Adrenal gland (tissue), 12 donors: ENCODE measurements around the gene CRP. TPM values are rescaled to one million over a fixed set of nuclear protein-coding genes. Genes with fewer than 3 reads are reported as not detected.

ENCODE experiments used
- DNase-seq, 7 donors: peaks; one replicate each; pipeline ENCODE4 v3.0.0-alpha.2; 2019 to 2020
- H3K27ac ChIP-seq, 5 donors: fragments of 200-600 bp; sonication (generic) in 4 of 5; 1 replicate in 3 of 5; 2 replicates in 2 of 5; pipeline versions ENCODE4 v1.5.1 to v1.8.0; 2016 to 2020; ENCODE audit warnings: mild to moderate bottlenecking in 1 of 5
- H3K27me3 ChIP-seq: fragments of 200-600 bp; 2 replicates; pipeline ENCODE4 v1.8.0; 2021
- H3K36me3 ChIP-seq, 2 donors: fragments of 200-600 bp; replicated peaks in 1 of 2; 1 replicate in 1 of 2; 2 replicates in 1 of 2; pipeline versions ENCODE4 v1.5.1 to v1.8.0; 2018 to 2022
- H3K4me1 ChIP-seq, 2 donors: fragments of 200-600 bp; replicated peaks in 1 of 2; 1 replicate in 1 of 2; 2 replicates in 1 of 2; pipeline versions ENCODE4 v1.5.1 to v1.8.0; 2018 to 2021
- H3K4me3 ChIP-seq, 4 donors: fragments of 200-600 bp; sonication (generic) in 3 of 4; one replicate each; pipeline ENCODE4 v1.5.1; 2016 to 2018
- H3K9me3 ChIP-seq, 3 donors: fragments of 200-600 bp; sonication (generic) in 1 of 3; replicated peaks in 1 of 3; 1 replicate in 2 of 3; 2 replicates in 1 of 3; pipeline versions ENCODE4 v1.5.1 to v1.8.0; 2016 to 2021
- POLR2A ChIP-seq, 2 donors: fragments of 450-650 bp; IDR thresholded peaks; one replicate each; pipeline ENCODE4 v1.6.1; 2017; ENCODE audit warnings: antibody characterized with exemption in 2 of 2, mild to moderate bottlenecking in 2 of 2, moderate library complexity in 1 of 2
- WGBS, 4 donors: extraction: QIAGEN DNeasy Blood & Tissue Kit in 2 of 4; methylation state at CpG; one replicate each; pipeline versions ENCODE4 v1.1.5 to v1.1.7; 2013 to 2017; 5-methylcytosine and 5-hydroxymethylcytosine counted together
- intact Hi-C, 2 donors: fragments of 100-400 bp; cut with DNase I; formaldehyde crosslinking; loops; one replicate each; pipeline versions ENCODE4 v1.14.1 to v1.15.0; 2022 to 2023
- polyA plus RNA-seq, 3 donors: library from polyadenylated mRNA; stranded (reverse); fragments of 200-250 nt in 2 of 3; fragments of 350-450 nt in 1 of 3; fragmentation: Illumina TruSeq in 1 of 3; extraction: RNeasy Lipid Tissue Mini Kit (QIAGEN cat#74804) in 1 of 3; gene quantifications; one replicate each; pipeline ENCODE4 v1.2.3, GENCODE V29; 2013 to 2014
- total RNA-seq, 9 donors: library from RNA; depleted of rRNA in 4 of 9; stranded (reverse); fragments of >200 nt in 4 of 9; fragments of 120-200 nt in 1 of 9; fragmentation: NEBNext Ultra II Directional in 1 of 9; extraction: Animal tissue kit (Norgen Biotek cat#: 25700) in 1 of 9; gene quantifications; one replicate each; pipeline versions ENCODE4 v1.1.0 to v1.2.4, GENCODE V29; 2013 to 2023
- TF ChIP-seq, protein P1 (sequence below), 6 experiments: fragments of 450-650 bp in 4 of 6; fragments of 200-600 bp in 2 of 6; sonication (generic) in 1 of 6; IDR thresholded peaks; 1 replicate in 5 of 6; 2 replicates in 1 of 6; pipeline versions ENCODE4 v1.5.1 to v1.8.0; 2016 to 2021; ENCODE audit warnings: antibody characterized with exemption in 6 of 6, mild to moderate bottlenecking in 2 of 6, moderate library complexity in 1 of 6
- donor health status: healthy with polysubstance abuse.
- donor health status: Bipolar disorder and iron deficiency.
- donor health status: DM: yes; HTN: yes; CAD: no.
- donor health status: DM: no; HTN: no; CAD: no.
- donor health status: DM: no; HTN: no; CAD: no.
- donor health status: DM: yes; HTN: yes; CAD: no.

CRP gene
- total and polyA plus RNA-seq, 12 donors: 0.34 to 6.0 (median 0.64) TPM; not detected in 5

DNA sequence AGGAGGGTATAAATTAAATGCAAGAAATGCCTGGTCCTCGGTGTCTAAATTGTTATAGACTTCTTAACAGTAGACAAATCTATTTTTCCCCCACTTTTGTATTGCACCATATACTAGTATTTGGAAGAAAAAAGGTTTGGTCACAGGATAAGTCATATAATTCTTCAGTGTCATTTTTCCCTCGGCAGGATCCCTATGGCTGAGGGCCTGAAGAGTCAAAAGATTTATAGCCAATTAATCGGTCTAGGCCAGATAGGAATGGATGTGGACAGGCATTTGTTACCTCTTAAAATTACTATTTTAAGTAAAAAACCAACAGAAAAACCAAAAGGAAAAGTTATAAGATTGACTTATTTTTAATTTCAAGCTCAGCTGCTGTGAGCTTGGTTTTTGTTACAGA is 45.6 kb downstream of the CRP start:
- Histone ChIP-seq H3K27me3 (no peaks in the 10 kb centered on the region), H3K4me3 (no peak overlapping the region), H3K4me1 (no peaks in the 10 kb centered on the region), H3K27ac (no peak overlapping the region), H3K9me3 (no peaks in the 10 kb centered on the region), H3K36me3 (no peaks in the 10 kb centered on the region)
- intact Hi-C loops: no loop called here
- WGBS, 4 donors: 43 to 52% (median 46%) methylated on average over 3 of the region's 3 CpGs
- TF ChIP-seq POLR2A (IDR thresholded peaks at IDR 0.05): no peak
- TF ChIP-seq, protein P1, sequence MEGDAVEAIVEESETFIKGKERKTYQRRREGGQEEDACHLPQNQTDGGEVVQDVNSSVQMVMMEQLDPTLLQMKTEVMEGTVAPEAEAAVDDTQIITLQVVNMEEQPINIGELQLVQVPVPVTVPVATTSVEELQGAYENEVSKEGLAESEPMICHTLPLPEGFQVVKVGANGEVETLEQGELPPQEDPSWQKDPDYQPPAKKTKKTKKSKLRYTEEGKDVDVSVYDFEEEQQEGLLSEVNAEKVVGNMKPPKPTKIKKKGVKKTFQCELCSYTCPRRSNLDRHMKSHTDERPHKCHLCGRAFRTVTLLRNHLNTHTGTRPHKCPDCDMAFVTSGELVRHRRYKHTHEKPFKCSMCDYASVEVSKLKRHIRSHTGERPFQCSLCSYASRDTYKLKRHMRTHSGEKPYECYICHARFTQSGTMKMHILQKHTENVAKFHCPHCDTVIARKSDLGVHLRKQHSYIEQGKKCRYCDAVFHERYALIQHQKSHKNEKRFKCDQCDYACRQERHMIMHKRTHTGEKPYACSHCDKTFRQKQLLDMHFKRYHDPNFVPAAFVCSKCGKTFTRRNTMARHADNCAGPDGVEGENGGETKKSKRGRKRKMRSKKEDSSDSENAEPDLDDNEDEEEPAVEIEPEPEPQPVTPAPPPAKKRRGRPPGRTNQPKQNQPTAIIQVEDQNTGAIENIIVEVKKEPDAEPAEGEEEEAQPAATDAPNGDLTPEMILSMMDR (IDR thresholded peaks at IDR 0.05): no peak
- DNase-seq: no peak

DNA sequence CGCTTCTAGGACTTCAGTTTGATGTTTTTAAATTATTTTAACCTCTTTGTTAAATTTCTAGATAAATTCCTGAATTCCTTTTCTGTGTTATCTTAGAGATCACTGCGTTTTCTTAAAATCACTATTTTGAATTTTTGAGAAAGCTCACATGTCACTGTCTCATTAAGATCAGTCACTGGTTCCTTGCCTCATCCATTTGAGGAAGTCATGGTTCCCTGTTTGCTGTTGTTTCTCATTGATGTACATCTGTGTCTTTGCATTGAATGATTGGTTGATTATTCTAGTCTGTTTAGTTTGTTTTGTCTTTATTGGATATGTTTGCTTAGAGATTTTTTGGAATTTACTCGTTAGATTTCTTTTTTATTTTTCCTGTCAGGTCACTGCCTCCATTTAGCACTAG is 50.1 kb downstream of the CRP start:
- H3K9me3 ChIP-seq: no peaks in the 10 kb centered on the region
- no peaks in the 10 kb centered on the region for H3K4me1 ChIP-seq
- no peaks in the 10 kb centered on the region for H3K36me3 ChIP-seq
- H3K27ac ChIP-seq: no peak overlapping the region
- TF ChIP-seq, protein P1 (IDR thresholded peaks at IDR 0.05): no peak
- no peak for TF ChIP-seq POLR2A (IDR thresholded peaks at IDR 0.05)
- intact Hi-C loops: no loop called here
- H3K27me3 ChIP-seq: no peaks in the 10 kb centered on the region
- H3K4me3 ChIP-seq: no peak overlapping the region
- WGBS, 4 donors: 69 to 82% (median 80%) methylated on average over 3 of the region's 3 CpGs
- DNase-seq: no peak

DNA sequence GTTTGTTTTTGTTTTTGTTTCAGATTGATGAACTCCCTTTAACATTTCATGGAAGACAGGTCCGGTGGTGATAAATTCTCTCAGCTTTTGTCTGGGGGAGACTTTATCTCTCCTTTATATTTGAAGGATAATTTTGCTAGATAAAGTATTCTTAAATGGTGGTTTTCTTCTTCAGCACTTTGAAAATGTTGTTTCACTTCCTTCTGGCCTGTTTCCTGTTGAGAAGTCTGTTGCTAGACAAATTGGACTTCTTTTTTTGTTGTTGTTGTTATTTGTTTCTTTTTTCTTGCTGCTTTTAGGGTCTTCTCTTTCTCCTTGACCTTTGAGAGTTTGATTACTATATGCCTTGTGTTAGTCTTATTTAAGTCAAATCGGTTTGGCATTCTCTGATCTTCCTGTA is 50.8 kb downstream of the CRP start:
- H3K4me3 ChIP-seq: no peak overlapping the region
- H3K9me3 ChIP-seq: no peaks in the 10 kb centered on the region
- DNase-seq: no peak
- WGBS, 4 donors: 68 to 75% (median 70%) methylated on average over 2 of the region's 2 CpGs
- H3K27ac ChIP-seq: no peak overlapping the region
- no peaks in the 10 kb centered on the region for H3K4me1 ChIP-seq
- no peaks in the 10 kb centered on the region for H3K27me3 ChIP-seq
- no peaks in the 10 kb centered on the region for H3K36me3 ChIP-seq
- no peak for TF ChIP-seq POLR2A (IDR thresholded peaks at IDR 0.05)
- TF ChIP-seq, protein P1 (IDR thresholded peaks at IDR 0.05): no peak
- intact Hi-C loops: no loop called here

Other genes with a start within 250 kb of the CRP start
- not detected for gene OR10J5, start 178.6 kb downstream of the CRP start, total RNA-seq
- not detected for gene OR10J5, start 178.6 kb downstream of the CRP start, polyA plus RNA-seq
- gene APCS, start 126.8 kb downstream of the CRP start, total RNA-seq: under 1 TPM in 2 of 9 donors, not detected in 7; 0.27 to 0.79 TPM
- gene APCS, start 126.8 kb downstream of the CRP start, polyA plus RNA-seq: under 1 TPM in 1 of 3 donors, not detected in 2; 0.92 TPM
- gene DUSP23, start 66.4 kb upstream of the CRP start, total RNA-seq: 100 to 1,000 TPM in 6 of 9 donors, 10 to 100 TPM in 3; 52.5 to 260 (median 121) TPM
- gene DUSP23, start 66.4 kb upstream of the CRP start, polyA plus RNA-seq: 100 to 1,000 TPM in 1 of 3 donors, 10 to 100 TPM in 2; 28.3 to 217 (median 75.8) TPM
- gene FCRL6, start 87.8 kb upstream of the CRP start, total RNA-seq: 1 to 10 TPM in 3 of 9 donors, under 1 TPM in 3, not detected in 3; 0.11 to 2.2 (median 0.78) TPM
- under 1 TPM; 0.24 to 0.37 (median 0.26) TPM for gene FCRL6, start 87.8 kb upstream of the CRP start, polyA plus RNA-seq
- 10 to 100 TPM in 4 of 9 donors, 1 to 10 TPM in 3, under 1 TPM in 2; 0.55 to 20.4 (median 9.9) TPM for gene SLAMF8, start 112.3 kb upstream of the CRP start, total RNA-seq
- gene SLAMF8, start 112.3 kb upstream of the CRP start, polyA plus RNA-seq: 10 to 100 TPM in 1 of 3 donors, 1 to 10 TPM in 2; 6.4 to 24.2 (median 6.5) TPM
- gene VSIG8, start 148.1 kb upstream of the CRP start, total RNA-seq: under 1 TPM in 2 of 9 donors, not detected in 7; 0.06 to 0.14 TPM
- gene VSIG8, start 148.1 kb upstream of the CRP start, polyA plus RNA-seq: under 1 TPM in 2 of 3 donors, not detected in 1; 0.20 to 0.80 TPM
- gene CFAP45, start 185.6 kb upstream of the CRP start, total RNA-seq: under 1 TPM in 3 of 9 donors, not detected in 6; 0.14 to 0.81 (median 0.17) TPM
- under 1 TPM; 0.30 to 0.42 (median 0.40) TPM for gene CFAP45, start 185.6 kb upstream of the CRP start, polyA plus RNA-seq
- gene TAGLN2, start 210.9 kb upstream of the CRP start, total RNA-seq: 100 to 1,000 TPM in 7 of 9 donors, 10 to 100 TPM in 2; 42.3 to 185 (median 141) TPM
- 100 to 1,000 TPM; 124 to 215 (median 192) TPM for gene TAGLN2, start 210.9 kb upstream of the CRP start, polyA plus RNA-seq
- under 1 TPM in 4 of 9 donors, not detected in 5; 0.14 to 0.32 (median 0.22) TPM for gene IGSF9, start 231.0 kb upstream of the CRP start, total RNA-seq
- gene IGSF9, start 231.0 kb upstream of the CRP start, polyA plus RNA-seq: under 1 TPM in 2 of 3 donors, not detected in 1; 0.10 to 0.16 TPM
- not detected for gene SLAMF9, start 239.6 kb upstream of the CRP start, total RNA-seq
- gene SLAMF9, start 239.6 kb upstream of the CRP start, polyA plus RNA-seq: not detected